Neutrophil (primary cell): Measurements from ENCODE around the gene HSPA12B.
A peak's percentile ranks its signal among the peaks of the same experiment; 100 is the strongest.

ENCODE experiments used
- H3K27ac ChIP-seq: fragments of 200-600 bp; sonication (generic); 2 replicates; pipeline ENCODE4 v1.5.1; 2016; ENCODE audit warnings: mild to moderate bottlenecking, moderate library complexity
- H3K27me3 ChIP-seq: fragments of 200-600 bp; sonication (generic); 2 replicates; pipeline ENCODE4 v1.6.0; 2016; ENCODE audit warnings: mild to moderate bottlenecking
- H3K36me3 ChIP-seq: fragments of 200-600 bp; sonication (generic); 2 replicates; pipeline ENCODE4 v1.5.1; 2017
- H3K4me1 ChIP-seq, 2 experiments: fragments of 200-600 bp in 1 of 2; sonication (generic) in 1 of 2; 1 replicate in 1 of 2; 2 replicates in 1 of 2; pipeline versions ENCODE4 v1.5.1 to v1.6.1; 2013 to 2016; ENCODE audit warnings: low read depth in 1 of 2, low read length in 1 of 2, mild to moderate bottlenecking in 1 of 2, moderate library complexity in 1 of 2; ENCODE audit not compliant: control insufficient read depth in 1 of 2, insufficient read depth in 1 of 2
- H3K4me3 ChIP-seq, 2 experiments: fragments of 200-600 bp in 1 of 2; sonication (generic) in 1 of 2; 1 replicate in 1 of 2; 2 replicates in 1 of 2; pipeline ENCODE4 v1.5.1; 2013 to 2016; ENCODE audit warnings: low read depth in 1 of 2, low read length in 1 of 2, mild to moderate bottlenecking in 1 of 2, moderate library complexity in 1 of 2
- H3K9me3 ChIP-seq: fragments of 200-600 bp; sonication (generic); 2 replicates; pipeline ENCODE4 v1.5.1; 2016
- CTCF ChIP-seq: fragments of 200-600 bp; sonication (generic); IDR thresholded peaks from 2 replicates; pipeline ENCODE4 v1.5.1; 2016; ENCODE audit warnings: antibody characterized with exemption

Gene HSPA12B

GRCh38 chr20:3794701-3795420 is 62.4 kb downstream of the HSPA12B start:
- no peak for TF ChIP-seq CTCF
- Histone ChIP-seq H3K27ac (no peak overlapping the region), H3K36me3 (no peaks in the 10 kb centered on the region), H3K27me3 (no peaks in the 10 kb centered on the region), H3K4me1 (peaks cover 20 to 21% of the 10 kb centered on the region in 2 experiments), H3K4me3 (peak overlapping the region in 1 of 2 experiments; percentile 74), H3K9me3 (no peaks in the 10 kb centered on the region)

DNA sequence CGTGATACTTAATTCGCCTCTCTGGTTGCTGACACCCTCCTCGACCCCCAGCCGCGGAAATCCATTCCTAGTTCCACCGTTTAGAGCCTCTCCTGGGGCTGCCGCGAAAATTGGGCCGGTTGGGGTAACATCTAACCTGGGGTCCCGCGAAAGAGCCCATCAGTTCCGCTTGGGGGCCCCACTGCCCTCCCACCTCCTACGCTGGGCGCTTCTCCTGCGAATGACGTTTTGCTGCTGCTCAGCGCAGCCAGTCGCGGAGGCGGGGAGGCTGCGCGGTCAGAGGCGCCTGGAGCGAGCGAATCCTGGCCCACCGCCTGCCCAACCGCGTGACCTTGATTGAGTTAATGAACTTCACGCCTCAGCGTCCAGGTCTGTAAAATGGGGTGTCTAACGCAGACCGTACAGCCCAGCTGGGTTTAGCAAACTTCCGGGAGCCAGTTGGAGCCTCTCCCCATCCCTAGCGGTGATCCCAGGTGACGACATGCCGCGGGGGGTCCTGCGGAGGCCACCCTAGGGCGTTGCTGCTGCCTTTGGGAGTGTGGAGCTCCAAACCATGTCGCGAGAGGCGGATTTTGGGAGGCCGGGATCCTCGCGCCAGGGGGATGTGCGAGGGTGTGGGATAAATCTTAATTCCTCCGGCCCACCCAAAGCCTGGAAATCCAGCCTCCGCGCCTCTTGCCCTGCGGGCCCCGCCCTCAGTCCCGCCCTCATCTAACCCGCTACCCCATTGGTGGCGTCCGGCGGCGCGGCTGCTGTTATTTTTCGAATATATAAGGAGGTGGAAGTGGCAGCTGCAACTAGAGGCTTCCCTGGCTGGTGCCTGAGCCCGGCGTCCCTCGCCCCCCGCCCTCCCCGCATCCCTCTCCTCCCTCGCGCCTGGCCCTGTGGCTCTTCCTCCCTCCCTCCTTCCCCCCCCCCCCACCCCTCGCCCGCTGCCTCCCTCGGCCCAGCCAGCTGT is 63.3 kb downstream of the HSPA12B start, which contains the start of gene CDC25B:
Gene CDC25B (plus strand): TSS at position 800 of the 958 bp plus-strand sequence. CDS start 222 bp downstream, outside the sequence.
- TF ChIP-seq CTCF = peak; percentile 10
- Histone ChIP-seq H3K4me1 (peaks cover 18 to 20% of the 10 kb centered on the region in 2 experiments), H3K36me3 (peaks cover 7% of the 10 kb centered on the region), H3K9me3 (no peaks in the 10 kb centered on the region), H3K27me3 (no peaks in the 10 kb centered on the region), H3K27ac (no peak within 1 kb of the TSS), H3K4me3 (peak within 1 kb of the TSS; percentile 55 to 74)

- Histone ChIP-seq H3K36me3 (peaks cover 16% of the 10 kb centered on the region), H3K4me3 (peak overlapping the region; percentile 55 to 74), H3K27me3 (no peaks in the 10 kb centered on the region), H3K4me1 (peaks cover 18 to 20% of the 10 kb centered on the region in 2 experiments), H3K27ac (no peak overlapping the region), H3K9me3 (no peaks in the 10 kb centered on the region)
- TF ChIP-seq CTCF = no peak
Measured at GRCh38 chr20:3796477-3797225, 64.2 kb downstream of the HSPA12B start.

DNA sequence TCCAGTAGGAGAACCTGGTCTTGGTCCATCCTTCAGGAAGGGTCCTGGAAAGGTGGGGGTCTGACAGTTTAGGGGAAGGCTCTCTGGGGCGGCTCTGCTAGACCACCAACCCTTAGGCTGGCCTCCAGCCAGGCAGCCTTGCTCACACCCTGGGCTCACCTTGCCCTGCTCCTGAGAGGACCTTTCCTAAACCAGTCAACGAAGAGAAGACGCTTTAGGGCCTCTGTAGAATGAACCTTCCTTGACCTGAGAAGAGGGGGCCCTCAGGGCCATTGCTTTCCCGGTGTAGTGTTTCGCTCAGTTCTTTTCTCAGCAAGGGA is 64.7 kb downstream of the HSPA12B start:
- Histone ChIP-seq H3K27ac (no peak overlapping the region), H3K4me3 (no peak overlapping the region), H3K27me3 (no peaks in the 10 kb centered on the region), H3K36me3 (peaks cover 21% of the 10 kb centered on the region), H3K9me3 (no peaks in the 10 kb centered on the region), H3K4me1 (peaks cover 18 to 20% of the 10 kb centered on the region in 2 experiments)
- TF ChIP-seq CTCF = no peak
